Aortic smooth muscle cell (primary cell): ENCODE data around the gene OR10H4. TPM values are rescaled to one million over a fixed set of nuclear protein-coding genes. Genes with fewer than 3 reads are reported as not detected.

Source experiments
- total RNA-seq: library from RNA; depleted of rRNA; stranded (reverse); fragments of >200 nt; gene quantifications from 2 replicates; pipeline ENCODE4 v1.2.3, GENCODE V29; 2014

Gene OR10H4, protein sequence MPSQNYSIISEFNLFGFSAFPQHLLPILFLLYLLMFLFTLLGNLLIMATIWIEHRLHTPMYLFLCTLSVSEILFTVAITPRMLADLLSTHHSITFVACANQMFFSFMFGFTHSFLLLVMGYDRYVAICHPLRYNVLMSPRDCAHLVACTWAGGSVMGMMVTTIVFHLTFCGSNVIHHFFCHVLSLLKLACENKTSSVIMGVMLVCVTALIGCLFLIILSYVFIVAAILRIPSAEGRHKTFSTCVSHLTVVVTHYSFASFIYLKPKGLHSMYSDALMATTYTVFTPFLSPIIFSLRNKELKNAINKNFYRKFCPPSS
- total RNA-seq: not detected in 2 replicates

DNA sequence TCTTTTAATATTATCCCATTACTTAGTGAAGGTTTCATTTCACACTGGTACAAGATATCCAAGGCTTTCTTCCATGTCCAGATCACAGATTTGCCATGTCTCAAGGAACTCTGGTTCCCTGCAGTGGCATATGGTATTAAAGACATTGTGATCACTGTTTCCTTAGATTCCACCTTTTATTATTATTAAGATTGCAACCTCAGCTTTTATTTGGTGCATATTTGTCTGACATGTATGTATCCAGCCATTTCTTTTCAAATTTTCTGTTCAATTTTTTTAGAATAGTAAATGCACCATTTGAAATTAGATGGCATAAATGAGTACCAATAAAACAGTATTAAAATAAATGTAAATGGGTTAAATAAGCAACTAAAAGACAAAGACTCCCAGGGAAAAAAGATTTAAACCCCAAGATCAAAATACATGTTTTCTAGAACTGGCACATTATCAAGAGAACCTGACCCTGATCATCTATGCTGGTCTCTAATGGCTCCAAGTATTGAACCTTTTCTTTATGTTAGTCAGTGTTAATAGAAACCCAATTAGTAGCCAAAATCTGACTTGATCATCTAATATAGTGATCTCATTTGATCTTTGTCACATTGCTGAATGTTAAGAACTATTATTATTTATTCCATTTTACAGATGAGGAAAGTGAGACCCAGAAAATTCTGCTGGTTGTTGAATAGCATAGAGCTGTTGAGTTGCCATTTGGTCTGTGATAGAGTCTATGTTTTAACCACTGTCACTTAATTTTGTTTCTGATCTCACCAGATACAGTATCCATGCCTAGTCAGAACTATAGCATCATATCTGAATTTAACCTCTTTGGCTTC, at the start of gene OR10H4:
TSS of gene OR10H4 (plus strand) at position 786 of the 836 bp plus-strand sequence. CDS start at position 786, 0 bp downstream.

DNA sequence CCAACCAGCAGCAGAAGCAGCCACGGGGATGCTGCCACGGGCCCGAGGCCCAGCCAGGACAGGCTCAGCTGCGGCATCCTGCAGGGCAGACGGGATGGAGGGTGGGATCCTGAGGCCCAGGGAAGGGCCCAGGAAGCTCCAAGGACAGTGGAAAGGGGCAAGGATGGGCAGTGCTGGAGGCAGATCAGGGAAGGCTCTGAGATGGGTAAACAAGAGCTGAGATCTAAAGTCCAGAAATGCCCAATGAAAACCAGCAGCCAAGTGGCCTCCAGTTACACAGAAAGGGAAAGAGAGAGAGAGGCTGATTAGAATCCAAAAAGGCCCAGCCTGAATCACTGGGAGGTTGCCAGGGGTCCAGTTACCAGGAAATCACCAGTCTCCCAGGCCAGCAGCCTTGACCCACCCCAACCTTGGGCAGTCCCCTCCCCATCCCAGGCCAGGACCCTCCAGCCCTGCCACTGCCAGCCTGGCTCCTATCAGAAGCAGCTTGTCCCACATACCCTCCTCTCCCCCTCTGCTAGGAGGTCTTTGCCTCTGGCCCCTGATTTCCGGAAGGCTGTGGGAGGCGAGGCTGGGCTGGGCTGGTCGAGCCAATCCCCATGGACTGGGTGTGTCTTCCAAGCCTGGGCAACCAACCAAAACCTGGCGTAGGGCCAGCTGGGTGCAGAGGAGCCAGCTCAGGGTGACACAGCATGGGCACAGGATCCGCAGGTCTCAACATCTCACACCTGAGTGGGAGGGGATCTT, 14.3 kb upstream of the OR10H4 start, which contains the start of gene CYP4F11:
TSS of gene CYP4F11 (minus strand) at position 198 of the 747 bp plus-strand sequence. CDS start at position 77, 121 bp downstream.

Other genes starting within 250 kb of the OR10H4 start
- not detected in 2 replicates for gene OR10H2, start 221.0 kb upstream of the OR10H4 start, total RNA-seq
- gene OR10H3, start 211.0 kb upstream of the OR10H4 start, total RNA-seq: not detected in 2 replicates
- gene OR10H5, start 161.3 kb upstream of the OR10H4 start, total RNA-seq: not detected in 2 replicates
- not detected in 2 replicates for gene OR10H1, start 133.3 kb upstream of the OR10H4 start, total RNA-seq
- gene CYP4F2, start 50.9 kb upstream of the OR10H4 start, total RNA-seq: not detected in 2 replicates
- 0.37 and 0.92 TPM in 2 replicates for gene CYP4F11, start 14.5 kb upstream of the OR10H4 start, total RNA-seq
- 1,016 and 1,125 TPM in 2 replicates for gene TPM4, start 127.5 kb downstream of the OR10H4 start, total RNA-seq
- gene RAB8A, start 162.9 kb downstream of the OR10H4 start, total RNA-seq: 83.8 and 88.3 TPM in 2 replicates
- not detected in 2 replicates for gene HSH2D, start 194.7 kb downstream of the OR10H4 start, total RNA-seq
- gene CIB3, start 224.5 kb downstream of the OR10H4 start, total RNA-seq: not detected in 2 replicates
- gene FAM32A, start 236.4 kb downstream of the OR10H4 start, total RNA-seq: 111 and 124 TPM in 2 replicates
- 68.5 and 76.1 TPM in 2 replicates for gene AP1M1, start 248.9 kb downstream of the OR10H4 start, total RNA-seq